NCI-H1417 treated with DMSO at 0.1 percent for 48 hours (cell line): ENCODE results near the gene ANXA2R.
"Not testable (repeated sequence)": the region's sequence is repeated elsewhere in the genome, so short reads cannot be mapped to it uniquely, and the experiment has no call there.

ENCODE experiments used
- DNase-seq: peaks from one replicate; lab custom pipeline; 2025; lab: John Stamatoyannopoulos, UW

ANXA2R gene

GRCh38 chr5:43060020-43060419 is 19.9 kb upstream of the ANXA2R start:
- DNase-seq = not testable (repeated sequence)

- DNase-seq = not testable (repeated sequence)
These were observed 15.0 kb upstream of the ANXA2R start for GRCh38 chr5:43055098-43055497.

DNA sequence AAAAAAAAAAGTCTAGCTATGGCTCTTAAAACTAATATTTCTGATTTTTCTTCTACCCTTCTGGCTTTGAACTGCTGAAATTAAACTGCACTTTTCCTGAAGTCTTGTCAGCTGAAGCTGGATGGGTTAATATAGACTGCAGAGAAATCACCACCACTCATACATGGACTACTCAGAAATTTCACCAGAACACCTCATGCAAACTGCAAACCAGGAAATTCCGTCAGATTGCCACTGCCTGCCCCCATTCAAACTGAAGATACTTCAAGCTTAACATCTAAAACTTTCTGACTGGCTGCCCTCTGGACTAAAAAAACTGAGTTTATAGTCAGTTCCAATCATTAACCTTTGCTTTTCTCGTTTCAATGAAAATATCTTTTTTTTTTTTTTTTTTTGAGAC is 11.6 kb upstream of the ANXA2R start:
- DNase-seq = no peak

- DNase-seq = no peak
These were observed 10.3 kb upstream of the ANXA2R start for GRCh38 chr5:43050384-43050783.

DNA sequence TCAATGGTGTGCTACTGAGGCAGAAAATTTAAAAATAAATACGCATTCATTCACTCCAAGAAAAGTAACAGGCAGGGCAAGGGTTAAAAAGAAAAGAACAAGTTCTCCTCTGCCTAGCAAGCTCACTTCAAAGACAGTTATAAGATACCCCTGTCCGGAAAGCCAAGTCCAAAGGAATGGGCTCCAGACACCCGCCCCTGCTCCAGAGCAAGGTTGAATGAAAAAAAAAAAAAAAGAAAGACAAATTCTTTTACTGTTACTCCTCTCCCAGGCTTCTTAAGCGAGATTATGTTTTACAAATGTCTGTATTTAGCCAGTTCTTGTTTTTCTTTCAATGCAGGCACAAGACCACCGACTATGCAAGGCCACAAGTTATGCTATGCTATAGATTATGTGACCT is 9.1 kb upstream of the ANXA2R start:
- DNase-seq = no peak

GRCh38 chr5:43046474-43046873 is 6.4 kb upstream of the ANXA2R start:
- DNase-seq = no peak

DNA sequence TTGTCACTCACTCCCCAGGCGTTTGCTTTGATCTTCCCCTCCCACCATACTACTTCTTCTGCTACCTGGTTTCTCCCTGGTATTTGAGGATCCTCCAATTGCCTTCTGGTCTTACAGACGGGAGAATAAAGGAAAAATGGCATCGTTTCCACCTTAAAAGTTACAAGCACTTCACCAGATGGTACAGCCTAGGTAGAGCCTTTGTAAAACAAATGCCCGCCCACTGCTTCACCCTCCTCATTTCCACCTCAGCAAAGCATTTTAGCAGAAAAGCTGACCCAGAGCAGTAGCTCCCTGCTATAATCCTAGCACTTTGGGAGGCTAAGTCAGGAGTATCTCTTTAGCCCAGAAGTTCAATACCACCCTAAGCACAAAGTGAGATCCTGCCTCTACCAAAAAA is 5.1 kb upstream of the ANXA2R start:
- no peak for DNase-seq

- DNase-seq = no peak
These were observed 4.2 kb upstream of the ANXA2R start for GRCh38 chr5:43044181-43044914.

DNA sequence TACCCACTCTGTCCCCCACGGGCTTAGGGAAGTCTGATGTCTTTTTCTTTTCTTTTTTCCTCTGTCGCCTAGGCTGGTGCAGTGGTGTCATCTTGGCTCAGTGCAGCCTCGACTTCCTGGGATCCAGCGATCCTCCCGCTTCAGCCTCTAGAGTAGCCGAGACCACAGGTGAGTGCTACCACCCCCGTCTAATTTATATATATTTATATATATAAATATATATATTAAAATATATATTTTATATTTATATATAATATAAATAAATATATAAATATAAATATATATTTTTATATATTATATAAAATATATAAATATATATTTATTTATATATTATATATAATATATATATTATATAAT is 3.3 kb upstream of the ANXA2R start:
- DNase-seq = no peak

GRCh38 chr5:43042626-43043399 is 2.7 kb upstream of the ANXA2R start:
- peak; percentile 54 for DNase-seq

DNA sequence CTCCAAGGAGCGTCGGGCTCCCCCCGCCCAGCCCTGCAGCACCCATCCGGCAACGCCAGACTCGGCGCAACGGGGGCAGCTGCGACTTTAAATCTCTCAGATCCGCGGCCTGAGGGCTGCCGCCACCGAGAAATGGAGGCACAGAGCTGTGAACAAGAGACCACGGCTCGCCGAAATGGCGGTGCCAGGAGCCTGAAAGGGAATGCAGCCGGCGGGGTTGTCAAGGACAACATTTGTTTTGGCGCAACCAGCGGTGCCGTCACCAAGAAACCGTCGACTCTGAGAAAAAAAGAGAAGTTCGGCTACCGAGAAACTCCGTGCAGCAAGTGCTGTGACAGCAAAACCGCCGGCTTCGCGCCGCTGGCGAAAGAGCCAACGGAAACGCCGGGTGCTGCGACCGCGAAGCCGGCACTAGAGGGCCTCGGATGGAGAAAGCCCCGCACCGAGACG is 2.1 kb upstream of the ANXA2R start:
- peak; percentile 54 for DNase-seq

GRCh38 chr5:43041669-43042175 is 1.6 kb upstream of the ANXA2R start:
- peak; percentile 37 for DNase-seq

GRCh38 chr5:43041110-43041668 is 1.1 kb upstream of the ANXA2R start:
- DNase-seq = no peak

- DNase-seq = peak; percentile 75
These were observed 440 bp downstream of the ANXA2R start for GRCh38 chr5:43039471-43040286.

DNA sequence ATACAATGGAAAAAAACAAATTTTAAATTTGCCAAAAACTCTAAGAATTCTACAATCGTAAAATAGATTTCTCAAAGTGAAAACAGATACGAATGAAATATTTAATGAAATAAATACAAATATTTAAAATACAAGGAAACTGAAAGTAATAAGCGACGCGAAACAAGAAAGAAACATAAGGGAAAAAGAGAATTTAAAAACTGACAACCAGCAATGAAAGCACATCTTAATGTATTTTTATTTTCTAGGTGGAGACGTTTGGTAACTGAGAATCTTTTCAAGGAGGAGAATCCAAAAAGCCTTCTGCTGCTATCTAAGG is 1.0 kb downstream of the ANXA2R start:
- no peak for DNase-seq

DNA sequence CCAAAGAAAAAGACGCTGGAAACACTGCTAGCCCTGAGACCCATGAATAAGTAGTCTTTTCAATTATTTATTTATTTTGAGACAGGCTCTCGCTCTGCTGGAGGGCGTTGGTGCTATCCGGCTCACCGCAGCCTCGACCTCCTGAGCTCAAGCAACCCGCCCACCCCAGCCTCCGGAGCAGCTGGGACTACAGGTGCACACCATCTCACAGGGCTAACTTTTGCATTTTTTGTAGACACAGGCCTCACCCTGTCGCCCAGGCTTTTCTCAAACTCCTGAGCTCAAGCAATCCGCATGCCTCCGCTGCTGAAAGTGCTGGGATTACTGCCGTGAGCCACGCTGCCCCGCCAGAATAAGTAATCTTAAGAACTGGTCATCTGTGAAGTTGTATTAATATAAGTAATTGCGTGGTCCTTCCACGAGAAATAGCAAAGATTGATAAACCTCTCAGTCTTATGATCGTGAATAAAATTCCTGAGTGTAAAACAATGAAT is 1.6 kb downstream of the ANXA2R start:
- DNase-seq = no peak

- DNase-seq = no peak
These were observed 2.3 kb downstream of the ANXA2R start for GRCh38 chr5:43037636-43038495.

DNA sequence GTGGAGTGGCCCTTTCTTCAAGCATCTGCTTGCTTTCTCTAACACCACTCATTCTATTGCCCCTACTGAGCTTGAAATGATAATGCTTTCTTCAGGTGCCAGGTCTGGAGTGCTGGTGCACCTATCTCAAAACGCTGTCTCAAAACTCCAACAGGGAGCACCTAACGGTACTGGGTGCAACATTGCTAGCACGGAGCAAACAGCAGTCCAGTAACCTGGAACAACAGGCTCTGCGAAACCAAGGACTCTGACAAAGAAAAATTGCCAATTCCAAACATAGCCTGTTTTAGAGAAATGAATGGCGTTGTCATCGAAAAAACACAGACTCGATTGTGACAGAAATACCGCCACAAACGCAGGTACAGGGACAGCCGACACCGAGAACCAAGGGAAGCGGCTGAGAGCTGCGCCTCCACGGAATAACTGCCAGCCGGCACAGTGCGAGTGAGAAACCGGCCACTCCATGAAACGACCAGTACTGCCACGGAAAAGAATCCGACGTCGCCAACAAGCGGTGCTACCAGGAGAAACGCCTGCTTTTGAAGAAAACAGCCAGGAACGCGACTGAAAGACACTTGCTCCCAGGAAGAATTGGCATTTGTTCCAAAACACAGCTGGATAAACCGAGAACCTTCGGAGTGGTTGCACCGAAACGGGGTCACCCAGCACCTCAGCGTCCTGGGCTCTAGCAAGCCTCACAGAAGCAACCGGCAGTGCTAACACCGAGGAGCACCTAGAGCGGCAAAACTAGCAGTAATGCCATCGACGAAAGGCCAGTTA is 3.1 kb downstream of the ANXA2R start:
- no peak for DNase-seq

- DNase-seq = no peak
These were observed 3.7 kb downstream of the ANXA2R start for GRCh38 chr5:43036409-43036808.

DNA sequence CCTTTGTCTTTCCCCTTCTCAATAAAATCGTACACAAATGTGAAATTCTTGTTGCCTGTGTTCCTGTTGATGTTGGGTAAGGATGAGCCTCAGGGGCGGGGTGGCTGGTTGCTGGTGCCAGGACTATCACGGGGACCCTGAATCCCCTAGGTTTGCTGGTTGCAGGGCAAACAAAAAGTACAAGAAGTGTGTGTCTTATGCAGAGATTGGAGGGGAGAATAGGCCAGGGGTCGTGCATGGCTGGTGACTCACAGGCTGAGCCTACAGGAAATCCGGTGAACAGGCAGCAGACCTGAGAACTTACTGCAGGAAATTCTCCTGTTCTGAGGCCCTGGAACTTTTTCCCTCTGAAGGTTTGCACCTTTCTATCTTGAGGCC is 5.5 kb downstream of the ANXA2R start:
- DNase-seq = no peak
